ENCODE data around the gene C10orf143. TPM values are rescaled to one million over a fixed set of nuclear protein-coding genes. Genes with fewer than 3 reads are reported as not detected.

The C10orf143 gene
- total and polyA plus RNA-seq, 2 donors, result 3.5 to 13.5 TPM

DNA sequence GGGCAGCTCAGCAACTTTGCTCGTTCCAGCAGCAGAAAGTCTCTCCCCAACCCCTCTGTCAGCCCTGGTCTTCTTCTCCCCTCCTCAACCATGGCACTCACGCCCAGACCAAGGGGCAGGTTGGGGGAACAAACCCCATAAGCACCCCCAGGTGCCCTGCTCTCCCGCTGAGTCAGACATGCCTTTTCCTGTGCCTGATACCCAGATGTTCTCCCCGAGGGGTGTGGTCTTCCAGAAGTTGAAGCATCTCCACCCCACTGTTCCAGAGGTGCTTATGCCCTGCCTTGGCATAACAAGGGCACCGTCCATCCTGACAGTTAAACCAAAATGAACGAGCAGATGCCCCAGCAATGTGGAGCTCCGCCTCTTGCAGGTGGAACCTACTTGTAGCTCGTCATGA lies 67.1 kb downstream of the C10orf143 start:
- no peak for DNase-seq (ENCODE audit: low read depth in 6 of 9, low spot score in 9 of 9)
- no peaks in the 10 kb centered on the region for H3K9me3 ChIP-seq (ENCODE audit: control insufficient read depth in 2 of 2, insufficient read depth in 1 of 2, low read length in 1 of 2)
- no peaks in the 10 kb centered on the region for H3K36me3 ChIP-seq (ENCODE audit: control insufficient read depth in 2 of 2, insufficient read depth in 2 of 2, low read length in 1 of 2)
- H3K27ac ChIP-seq (ENCODE audit: low read depth in 1 of 2, low read length in 1 of 2), result no peak overlapping the region
- H3K4me1 ChIP-seq (ENCODE audit: control insufficient read depth in 2 of 2, insufficient read depth in 2 of 2, low read length in 2 of 2), result peaks cover 0 to 3% of the 10 kb centered on the region in 2 donors
- H3K4me3 ChIP-seq (ENCODE audit: low read length in 2 of 2), result no peak overlapping the region
- H3K27me3 ChIP-seq (ENCODE audit: control insufficient read depth in 2 of 2, insufficient read depth in 1 of 2, low read length in 1 of 2), result peaks cover 0 to 8% of the 10 kb centered on the region in 2 donors
- 78% methylated on average over 8 of the region's 8 CpGs for WGBS

DNA sequence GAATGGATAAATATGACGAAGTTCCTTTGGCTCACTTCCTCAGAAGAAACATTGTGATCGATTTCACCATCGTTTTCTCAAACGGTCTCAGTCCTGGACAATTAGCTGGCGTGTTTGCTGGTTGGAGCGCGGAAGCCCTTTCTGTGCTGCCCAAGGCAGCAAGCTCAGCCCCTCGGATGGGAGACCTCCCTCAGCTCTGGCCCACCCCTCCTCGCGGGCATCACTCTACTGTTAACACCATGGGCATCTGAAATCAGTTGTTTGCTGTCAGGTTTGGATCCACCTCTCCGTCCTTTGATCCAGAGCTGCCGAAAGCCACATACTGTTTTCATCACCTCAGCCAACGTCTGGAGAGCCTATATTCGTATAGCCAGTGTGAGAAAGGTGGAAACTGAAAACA lies 68.2 kb downstream of the C10orf143 start:
- DNase-seq (ENCODE audit: low read depth in 6 of 9, low spot score in 9 of 9), result no peak
- H3K4me1 ChIP-seq (ENCODE audit: control insufficient read depth in 2 of 2, insufficient read depth in 2 of 2, low read length in 2 of 2), result peaks cover 0 to 3% of the 10 kb centered on the region in 2 donors
- no peak overlapping the region for H3K27ac ChIP-seq (ENCODE audit: low read depth in 1 of 2, low read length in 1 of 2)
- H3K36me3 ChIP-seq (ENCODE audit: control insufficient read depth in 2 of 2, insufficient read depth in 2 of 2, low read length in 1 of 2), result no peaks in the 10 kb centered on the region
- no peak overlapping the region for H3K4me3 ChIP-seq (ENCODE audit: low read length in 2 of 2)
- 61% methylated on average over 14 of the region's 14 CpGs for WGBS
- peaks cover 0 to 10% of the 10 kb centered on the region in 2 donors for H3K27me3 ChIP-seq (ENCODE audit: control insufficient read depth in 2 of 2, insufficient read depth in 1 of 2, low read length in 1 of 2)
- H3K9me3 ChIP-seq (ENCODE audit: control insufficient read depth in 2 of 2, insufficient read depth in 1 of 2, low read length in 1 of 2), result no peaks in the 10 kb centered on the region

- Histone ChIP-seq H3K4me3 (ENCODE audit: low read length in 2 of 2) (no peak overlapping the region), H3K27ac (ENCODE audit: low read depth in 1 of 2, low read length in 1 of 2) (no peak overlapping the region), H3K36me3 (ENCODE audit: control insufficient read depth in 2 of 2, insufficient read depth in 2 of 2, low read length in 1 of 2) (no peaks in the 10 kb centered on the region), H3K4me1 (ENCODE audit: control insufficient read depth in 2 of 2, insufficient read depth in 2 of 2, low read length in 2 of 2) (peaks cover 0 to 3% of the 10 kb centered on the region in 2 donors), H3K9me3 (ENCODE audit: control insufficient read depth in 2 of 2, insufficient read depth in 1 of 2, low read length in 1 of 2) (no peaks in the 10 kb centered on the region), H3K27me3 (ENCODE audit: control insufficient read depth in 2 of 2, insufficient read depth in 1 of 2, low read length in 1 of 2) (peaks cover 0 to 10% of the 10 kb centered on the region in 2 donors)
- WGBS, result 91% methylated on average over 10 of the region's 10 CpGs
- no peak for DNase-seq (ENCODE audit: low read depth in 6 of 9, low spot score in 9 of 9)
These were observed 68.9 kb downstream of the C10orf143 start for GRCh38 chr10:130041451-130042371.

- Histone ChIP-seq H3K27me3 (ENCODE audit: control insufficient read depth in 2 of 2, insufficient read depth in 1 of 2, low read length in 1 of 2) (peaks cover 0 to 10% of the 10 kb centered on the region in 2 donors), H3K36me3 (ENCODE audit: control insufficient read depth in 2 of 2, insufficient read depth in 2 of 2, low read length in 1 of 2) (no peaks in the 10 kb centered on the region), H3K4me1 (ENCODE audit: control insufficient read depth in 2 of 2, insufficient read depth in 2 of 2, low read length in 2 of 2) (peaks cover 0 to 3% of the 10 kb centered on the region in 2 donors), H3K27ac (ENCODE audit: low read depth in 1 of 2, low read length in 1 of 2) (no peak overlapping the region), H3K9me3 (ENCODE audit: control insufficient read depth in 2 of 2, insufficient read depth in 1 of 2, low read length in 1 of 2) (no peaks in the 10 kb centered on the region), H3K4me3 (ENCODE audit: low read length in 2 of 2) (no peak overlapping the region)
- 91% methylated on average over 12 of the region's 12 CpGs for WGBS
- no peak for DNase-seq (ENCODE audit: low read depth in 6 of 9, low spot score in 9 of 9)
These were observed 69.8 kb downstream of the C10orf143 start for GRCh38 chr10:130040817-130041330.

DNA sequence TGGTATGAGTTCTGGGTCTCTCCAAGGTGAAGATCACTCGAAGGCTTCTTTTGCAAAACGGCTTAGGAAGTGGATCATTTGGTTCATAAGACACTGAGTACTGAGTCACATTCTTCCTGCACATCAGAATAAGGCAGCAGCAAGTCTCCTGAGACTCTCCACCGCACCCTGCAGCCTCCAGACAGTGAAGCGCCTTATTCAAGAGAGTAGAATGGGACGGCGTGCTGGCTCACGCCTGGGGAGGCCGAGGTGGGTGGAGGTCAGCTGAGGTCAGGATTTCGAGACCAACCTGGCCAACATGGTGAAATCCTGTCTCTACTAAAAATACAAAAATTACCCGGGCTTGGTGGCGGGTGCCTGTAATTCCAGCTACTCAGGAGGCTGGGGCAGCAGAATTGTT lies 70.3 kb downstream of the C10orf143 start:
- 92% methylated on average over 11 of the region's 11 CpGs for WGBS
- Histone ChIP-seq H3K4me3 (ENCODE audit: low read length in 2 of 2) (no peak overlapping the region), H3K36me3 (ENCODE audit: control insufficient read depth in 2 of 2, insufficient read depth in 2 of 2, low read length in 1 of 2) (no peaks in the 10 kb centered on the region), H3K27ac (ENCODE audit: low read depth in 1 of 2, low read length in 1 of 2) (no peak overlapping the region), H3K27me3 (ENCODE audit: control insufficient read depth in 2 of 2, insufficient read depth in 1 of 2, low read length in 1 of 2) (peaks cover 0 to 10% of the 10 kb centered on the region in 2 donors), H3K4me1 (ENCODE audit: control insufficient read depth in 2 of 2, insufficient read depth in 2 of 2, low read length in 2 of 2) (peaks cover 0 to under 1% of the 10 kb centered on the region in 2 donors), H3K9me3 (ENCODE audit: control insufficient read depth in 2 of 2, insufficient read depth in 1 of 2, low read length in 1 of 2) (no peaks in the 10 kb centered on the region)
- DNase-seq (ENCODE audit: low read depth in 6 of 9, low spot score in 9 of 9), result no peak

DNA sequence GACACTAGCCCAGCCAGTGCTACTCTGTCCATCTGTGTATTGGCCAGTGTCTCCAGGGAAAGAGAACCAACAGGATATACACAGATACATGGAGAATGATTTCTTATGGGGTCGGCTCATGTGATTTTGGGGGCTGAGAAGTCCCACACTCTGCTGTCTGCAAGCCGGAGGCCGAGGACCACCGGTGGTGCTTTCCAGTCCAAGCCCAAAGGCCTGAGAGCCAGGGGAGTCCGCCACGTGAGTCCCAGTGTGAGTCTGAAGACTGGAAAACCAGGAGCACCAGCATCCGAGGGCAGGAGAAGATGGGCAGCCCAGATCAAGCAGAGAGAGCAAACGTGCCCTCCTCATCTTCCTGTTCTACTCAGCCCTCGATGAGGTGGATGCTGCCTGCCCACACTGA lies 71.5 kb downstream of the C10orf143 start:
- no peak for DNase-seq (ENCODE audit: low read depth in 6 of 9, low spot score in 9 of 9)
- H3K36me3 ChIP-seq (ENCODE audit: control insufficient read depth in 2 of 2, insufficient read depth in 2 of 2, low read length in 1 of 2), result no peaks in the 10 kb centered on the region
- H3K4me3 ChIP-seq (ENCODE audit: low read length in 2 of 2), result no peak overlapping the region
- H3K4me1 ChIP-seq (ENCODE audit: control insufficient read depth in 2 of 2, insufficient read depth in 2 of 2, low read length in 2 of 2), result no peaks in the 10 kb centered on the region
- no peak overlapping the region for H3K27ac ChIP-seq (ENCODE audit: low read depth in 1 of 2, low read length in 1 of 2)
- peaks cover 0 to 4% of the 10 kb centered on the region in 2 donors for H3K27me3 ChIP-seq (ENCODE audit: control insufficient read depth in 2 of 2, insufficient read depth in 1 of 2, low read length in 1 of 2)
- H3K9me3 ChIP-seq (ENCODE audit: control insufficient read depth in 2 of 2, insufficient read depth in 1 of 2, low read length in 1 of 2), result no peaks in the 10 kb centered on the region
- WGBS, result 86% methylated on average over 9 of the region's 9 CpGs

DNA sequence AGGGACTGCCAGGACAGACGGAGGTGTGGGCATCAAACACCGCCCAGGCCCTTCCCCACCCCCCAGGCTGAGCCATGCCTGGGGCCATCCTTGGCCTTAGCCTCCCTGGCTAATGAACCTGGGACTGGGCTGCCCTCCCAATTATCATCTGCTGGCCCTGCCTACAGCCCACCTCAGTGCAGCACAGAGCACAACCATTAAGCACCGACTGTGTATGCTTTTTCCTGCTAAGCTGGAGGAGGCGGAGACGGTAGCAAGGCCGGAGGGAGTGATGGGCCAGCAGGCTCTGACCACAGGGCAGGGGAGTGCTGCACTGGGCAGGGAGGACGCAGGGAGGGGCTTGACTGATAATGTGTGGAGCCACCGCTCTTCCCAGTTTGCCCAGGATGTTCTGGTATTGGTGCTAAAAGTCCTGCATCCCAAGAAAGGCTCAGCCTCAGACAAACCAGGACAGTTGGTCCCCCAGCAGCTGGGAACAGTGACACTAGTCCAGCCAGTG lies 72.0 kb downstream of the C10orf143 start:
- 89% methylated on average over 8 of the region's 8 CpGs for WGBS
- Histone ChIP-seq H3K4me1 (ENCODE audit: control insufficient read depth in 2 of 2, insufficient read depth in 2 of 2, low read length in 2 of 2) (no peaks in the 10 kb centered on the region), H3K9me3 (ENCODE audit: control insufficient read depth in 2 of 2, insufficient read depth in 1 of 2, low read length in 1 of 2) (no peaks in the 10 kb centered on the region), H3K27ac (ENCODE audit: low read depth in 1 of 2, low read length in 1 of 2) (no peak overlapping the region), H3K4me3 (ENCODE audit: low read length in 2 of 2) (no peak overlapping the region), H3K36me3 (ENCODE audit: control insufficient read depth in 2 of 2, insufficient read depth in 2 of 2, low read length in 1 of 2) (no peaks in the 10 kb centered on the region), H3K27me3 (ENCODE audit: control insufficient read depth in 2 of 2, insufficient read depth in 1 of 2, low read length in 1 of 2) (peaks cover 0 to 4% of the 10 kb centered on the region in 2 donors)
- no peak for DNase-seq (ENCODE audit: low read depth in 6 of 9, low spot score in 9 of 9)

DNA sequence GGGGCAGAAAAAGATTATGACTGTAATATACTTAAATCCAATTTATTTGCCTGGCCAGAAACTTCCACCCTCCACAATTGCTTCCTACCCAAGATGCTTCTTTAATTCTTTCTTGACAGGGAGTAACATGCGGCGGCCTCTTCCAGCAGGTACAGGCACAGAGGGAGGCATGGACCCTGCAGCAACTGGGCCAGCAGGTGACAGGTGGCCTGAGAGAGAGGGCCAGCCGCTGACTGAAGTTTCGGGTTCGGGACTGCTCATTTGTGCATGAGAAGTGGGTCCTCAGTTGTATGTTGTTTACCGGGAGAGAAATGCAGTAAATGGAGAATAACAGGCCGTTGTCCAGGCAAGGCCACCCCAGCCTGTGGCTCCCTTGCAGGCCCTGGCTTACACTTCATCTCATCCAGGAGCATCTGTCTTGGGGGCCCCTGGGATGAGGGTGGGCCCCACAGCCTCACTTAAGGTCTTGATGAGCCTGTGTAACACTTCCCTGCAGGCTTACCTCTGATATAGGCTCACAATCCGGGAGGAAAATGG lies 72.5 kb downstream of the C10orf143 start:
- Histone ChIP-seq H3K27me3 (ENCODE audit: control insufficient read depth in 2 of 2, insufficient read depth in 1 of 2, low read length in 1 of 2) (peaks cover 0 to 2% of the 10 kb centered on the region in 2 donors), H3K27ac (ENCODE audit: low read depth in 1 of 2, low read length in 1 of 2) (no peak overlapping the region), H3K36me3 (ENCODE audit: control insufficient read depth in 2 of 2, insufficient read depth in 2 of 2, low read length in 1 of 2) (no peaks in the 10 kb centered on the region), H3K4me3 (ENCODE audit: low read length in 2 of 2) (no peak overlapping the region), H3K4me1 (ENCODE audit: control insufficient read depth in 2 of 2, insufficient read depth in 2 of 2, low read length in 2 of 2) (no peaks in the 10 kb centered on the region), H3K9me3 (ENCODE audit: control insufficient read depth in 2 of 2, insufficient read depth in 1 of 2, low read length in 1 of 2) (no peaks in the 10 kb centered on the region)
- DNase-seq (ENCODE audit: low read depth in 6 of 9, low spot score in 9 of 9), result no peak
- WGBS, result 94% methylated on average over 8 of the region's 8 CpGs

GRCh38 chr10:130037169-130037661 lies 73.4 kb downstream of the C10orf143 start:
- Histone ChIP-seq H3K36me3 (ENCODE audit: control insufficient read depth in 2 of 2, insufficient read depth in 2 of 2, low read length in 1 of 2) (no peaks in the 10 kb centered on the region), H3K27ac (ENCODE audit: low read depth in 1 of 2, low read length in 1 of 2) (no peak overlapping the region), H3K9me3 (ENCODE audit: control insufficient read depth in 2 of 2, insufficient read depth in 1 of 2, low read length in 1 of 2) (no peaks in the 10 kb centered on the region), H3K4me1 (ENCODE audit: control insufficient read depth in 2 of 2, insufficient read depth in 2 of 2, low read length in 2 of 2) (no peaks in the 10 kb centered on the region), H3K27me3 (ENCODE audit: control insufficient read depth in 2 of 2, insufficient read depth in 1 of 2, low read length in 1 of 2) (peaks cover 0 to 2% of the 10 kb centered on the region in 2 donors), H3K4me3 (ENCODE audit: low read length in 2 of 2) (no peak overlapping the region)
- DNase-seq (ENCODE audit: low read depth in 6 of 9, low spot score in 9 of 9), result no peak
- 87% methylated on average over 14 of the region's 14 CpGs for WGBS

Data from thymus (tissue), 11 donors.